GM12874 (cell line): ENCODE measurements around the gene SOHLH1.

Experiments used
- TF ChIP-seq, protein P1 (sequence below): IDR thresholded peaks from 2 replicates; pipeline ENCODE4 v1.5.1; 2011; ENCODE audit warnings: low read depth, mild to moderate bottlenecking, control low read depth, low read length, moderate library complexity; ENCODE audit not compliant: insufficient read depth

Gene SOHLH1

DNA sequence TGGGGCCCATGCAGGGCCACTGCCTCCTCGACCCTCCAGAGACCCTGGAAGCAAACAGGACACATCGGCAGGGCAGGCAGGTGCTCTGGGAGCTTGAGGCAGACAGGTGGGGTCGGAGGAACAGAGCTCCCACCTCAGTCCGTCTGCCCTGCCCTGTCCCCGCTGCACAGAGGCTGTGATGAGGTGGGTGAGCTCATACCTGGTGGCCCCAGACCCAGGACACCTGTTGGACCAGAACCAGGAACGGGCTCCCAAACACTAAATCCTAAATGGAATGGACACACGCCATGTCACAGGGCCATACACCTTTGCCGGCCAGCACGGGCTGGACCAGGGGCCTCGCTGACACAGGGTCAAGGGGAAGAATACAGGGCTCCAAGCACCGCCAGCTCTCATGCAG, 5.5 kb downstream of the SOHLH1 start:
- TF ChIP-seq, protein P1, sequence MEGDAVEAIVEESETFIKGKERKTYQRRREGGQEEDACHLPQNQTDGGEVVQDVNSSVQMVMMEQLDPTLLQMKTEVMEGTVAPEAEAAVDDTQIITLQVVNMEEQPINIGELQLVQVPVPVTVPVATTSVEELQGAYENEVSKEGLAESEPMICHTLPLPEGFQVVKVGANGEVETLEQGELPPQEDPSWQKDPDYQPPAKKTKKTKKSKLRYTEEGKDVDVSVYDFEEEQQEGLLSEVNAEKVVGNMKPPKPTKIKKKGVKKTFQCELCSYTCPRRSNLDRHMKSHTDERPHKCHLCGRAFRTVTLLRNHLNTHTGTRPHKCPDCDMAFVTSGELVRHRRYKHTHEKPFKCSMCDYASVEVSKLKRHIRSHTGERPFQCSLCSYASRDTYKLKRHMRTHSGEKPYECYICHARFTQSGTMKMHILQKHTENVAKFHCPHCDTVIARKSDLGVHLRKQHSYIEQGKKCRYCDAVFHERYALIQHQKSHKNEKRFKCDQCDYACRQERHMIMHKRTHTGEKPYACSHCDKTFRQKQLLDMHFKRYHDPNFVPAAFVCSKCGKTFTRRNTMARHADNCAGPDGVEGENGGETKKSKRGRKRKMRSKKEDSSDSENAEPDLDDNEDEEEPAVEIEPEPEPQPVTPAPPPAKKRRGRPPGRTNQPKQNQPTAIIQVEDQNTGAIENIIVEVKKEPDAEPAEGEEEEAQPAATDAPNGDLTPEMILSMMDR = no peak

DNA sequence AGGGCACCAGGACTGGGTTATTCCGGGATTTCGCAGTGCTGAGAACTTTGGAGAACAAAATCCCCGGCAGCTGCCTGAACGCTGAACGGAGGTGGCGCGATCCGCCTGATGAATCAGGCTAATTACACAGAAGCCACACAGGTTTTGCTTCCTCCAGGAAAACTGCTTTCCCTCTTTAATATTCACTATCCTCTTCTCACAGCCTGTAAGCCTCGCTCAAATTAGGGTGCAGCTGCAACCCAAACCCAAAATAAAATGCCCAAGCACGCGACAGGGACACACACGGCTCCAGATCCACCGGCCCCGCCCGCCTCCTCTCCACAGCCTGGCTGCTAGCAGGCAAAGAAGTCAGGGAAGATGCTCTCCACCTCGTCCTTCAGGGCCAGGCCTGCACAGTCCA, 6.0 kb downstream of the SOHLH1 start:
- TF ChIP-seq, protein P1 = no peak

DNA sequence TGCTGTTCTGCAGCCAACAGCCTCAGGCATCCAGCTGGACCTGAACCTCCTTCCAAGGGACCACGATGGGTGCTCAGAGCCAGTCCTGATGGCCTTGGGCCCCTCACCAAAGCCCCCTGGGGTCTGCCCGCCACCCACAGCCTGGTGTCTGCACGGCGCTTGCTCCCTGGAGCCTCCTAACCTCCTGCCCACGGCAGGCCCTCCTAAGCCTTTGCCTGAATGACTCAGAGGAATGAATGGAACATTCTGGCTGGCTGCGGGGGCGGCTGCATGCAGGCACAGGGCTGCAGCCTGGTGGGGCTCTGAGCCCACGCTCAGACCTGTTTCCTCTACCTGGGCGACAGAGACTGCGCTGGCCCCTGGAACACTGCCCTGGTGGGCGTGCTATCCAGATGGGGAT, 6.9 kb downstream of the SOHLH1 start:
- TF ChIP-seq, protein P1 = no peak

DNA sequence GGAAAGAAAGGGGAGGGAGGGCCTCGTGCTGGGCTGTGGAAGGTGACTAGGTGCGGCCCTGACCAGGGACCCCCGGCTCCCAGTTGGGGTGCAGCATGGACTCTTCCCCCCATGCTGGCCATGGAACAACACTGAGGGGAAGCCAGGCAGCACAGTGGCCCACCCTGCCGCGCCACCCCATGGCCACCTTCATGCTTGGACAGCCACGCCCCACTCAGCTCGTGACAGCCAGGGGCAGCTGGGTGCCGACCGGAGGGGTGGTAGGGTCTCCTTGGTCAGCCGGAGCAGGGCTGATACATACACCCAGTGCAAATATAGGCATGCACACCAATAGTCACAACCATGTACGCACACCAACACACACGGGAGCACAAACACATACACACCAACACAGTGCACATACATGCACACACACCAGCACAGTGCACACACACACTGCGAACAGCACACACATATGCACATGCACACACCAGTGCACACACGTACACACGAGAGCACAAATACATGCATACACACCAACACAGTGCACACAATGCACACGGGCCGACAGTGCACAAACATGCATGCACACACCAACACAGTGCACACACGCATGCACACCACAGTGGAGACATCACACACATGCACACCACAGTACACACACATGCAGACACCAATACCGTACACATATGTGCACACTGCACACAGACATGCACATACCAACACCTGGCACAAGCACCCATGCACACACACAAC, 8.3 kb downstream of the SOHLH1 start:
- TF ChIP-seq, protein P1 = no peak

DNA sequence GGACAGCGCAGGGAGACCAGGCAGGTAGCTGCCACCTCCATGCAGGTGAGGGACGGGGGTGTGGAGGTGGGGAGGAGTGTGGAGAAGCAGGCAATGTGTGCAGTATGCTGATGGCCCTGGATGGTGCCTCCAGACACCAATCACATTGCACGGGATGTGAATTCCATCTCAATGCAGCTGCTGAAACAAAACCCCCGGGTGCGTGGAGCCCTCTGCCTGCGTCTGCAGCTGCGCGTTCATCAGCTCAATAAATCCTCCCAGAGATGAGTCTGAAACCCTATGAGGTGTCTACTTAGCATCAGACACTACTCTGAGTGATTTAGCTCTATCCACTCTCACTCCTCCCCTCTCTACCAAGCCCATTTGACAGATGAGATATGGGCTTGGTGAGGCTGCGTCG, 10.3 kb downstream of the SOHLH1 start:
- TF ChIP-seq, protein P1 = no peak

DNA sequence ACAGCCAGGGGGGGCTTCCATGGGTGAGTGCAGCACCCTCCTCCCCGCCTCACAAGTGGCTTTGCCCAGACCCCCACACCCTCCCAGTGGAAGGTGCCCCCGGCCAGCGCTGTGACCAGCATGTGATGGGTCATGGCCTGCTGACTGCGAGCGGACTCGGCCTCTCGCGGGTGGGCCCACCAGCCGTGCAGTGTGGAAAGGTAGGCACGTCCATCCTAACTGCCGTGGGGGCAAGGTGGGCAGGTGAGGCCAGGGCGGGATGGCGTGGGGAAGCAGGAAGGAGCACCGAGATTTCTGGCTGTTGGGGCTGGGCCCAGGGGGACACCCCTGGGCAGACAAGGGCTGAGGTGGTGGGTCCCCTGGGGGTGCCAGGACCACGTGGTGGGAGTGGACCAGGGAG, 12.1 kb downstream of the SOHLH1 start:
- TF ChIP-seq, protein P1 = no peak

DNA sequence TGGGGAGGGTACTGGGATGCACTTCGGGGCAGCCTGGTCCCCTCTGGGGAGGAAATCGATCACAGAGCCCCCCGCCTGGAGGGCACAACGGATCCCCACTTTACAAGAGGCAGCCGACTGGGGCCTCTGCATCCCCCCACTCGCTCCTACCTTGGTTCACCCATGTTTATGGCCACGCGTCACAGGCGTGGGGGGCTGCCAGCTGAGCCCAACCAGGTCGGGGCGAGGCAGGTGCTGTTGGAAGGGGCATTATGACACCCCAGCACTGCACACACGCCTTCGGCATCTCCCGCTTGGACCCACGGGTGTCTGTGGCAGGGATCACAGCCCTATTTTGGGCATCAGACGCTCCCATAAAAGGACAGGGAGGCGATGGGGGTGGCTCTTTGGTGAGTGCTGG, 14.6 kb downstream of the SOHLH1 start:
- TF ChIP-seq, protein P1 = no peak
